ENCODE results near the gene PHYHIPL. TPM values are rescaled to one million over a fixed set of nuclear protein-coding genes. Genes with fewer than 3 reads are reported as not detected.

PHYHIPL gene
- total and polyA plus RNA-seq, 5 donors: 0.11 to 0.34 (median 0.27) TPM; not detected in 1

DNA sequence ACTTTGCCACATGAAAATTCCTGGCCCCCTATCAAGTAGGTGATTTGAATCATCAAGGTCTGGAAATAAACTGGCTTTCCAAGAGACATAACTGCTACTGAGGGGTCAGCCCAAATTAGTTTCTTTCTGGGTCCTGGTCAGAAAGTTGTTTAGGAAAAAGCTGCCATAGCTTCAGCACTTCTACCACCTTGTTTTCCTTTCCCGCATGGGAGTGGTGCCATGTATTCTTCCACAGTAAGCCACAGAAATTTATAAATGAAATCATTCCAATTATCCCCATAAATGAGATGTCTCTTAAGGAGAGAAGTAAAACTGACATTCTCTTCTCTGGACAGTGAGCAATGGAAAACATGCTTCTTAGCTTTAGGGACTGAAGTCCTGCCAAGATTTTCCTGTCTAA is 80.8 kb downstream of the PHYHIPL start:
- ATAC-seq (no peak), DNase-seq (no peak)
- Histone ChIP-seq H3K4me1 (ENCODE audit: control insufficient read depth, insufficient read depth, low read length) (no peaks in the 10 kb centered on the region), H3K9me3 (ENCODE audit: control insufficient read depth, low read length) (no peaks in the 10 kb centered on the region), H3K27me3 (ENCODE audit: control insufficient read depth, insufficient read depth) (no peaks in the 10 kb centered on the region), H3K4me3 (ENCODE audit: low read length) (no peak overlapping the region), H3K27ac (ENCODE audit: low read length) (no peak overlapping the region)
- WGBS: 95% methylated on average over 1 of the region's 1 CpG
- intact Hi-C loops (cut with DNase I): no loop called here

DNA sequence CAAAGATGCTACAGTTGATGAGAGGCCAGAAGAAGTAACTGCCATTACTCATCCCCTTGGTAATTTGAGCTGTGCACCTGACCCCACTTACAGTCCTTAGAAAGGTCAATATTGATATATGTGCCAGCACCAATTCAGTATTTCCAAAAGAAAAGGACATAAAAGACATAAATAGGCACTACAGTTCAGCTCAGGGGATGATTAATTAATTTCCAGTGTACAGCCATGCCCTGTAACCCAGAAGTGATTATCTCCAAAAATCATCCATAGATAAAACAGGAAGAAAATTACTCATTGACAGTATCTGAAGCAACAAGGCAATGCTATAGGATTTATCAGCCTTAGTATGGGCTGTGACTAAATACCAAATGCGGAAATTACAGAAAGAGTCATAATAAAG is 82.4 kb downstream of the PHYHIPL start:
- no peaks in the 10 kb centered on the region for H3K27me3 ChIP-seq (ENCODE audit: control insufficient read depth, insufficient read depth)

GRCh38 chr10:59265141-59265540 is 88.7 kb downstream of the PHYHIPL start:
- WGBS: 51% methylated on average over 5 of the region's 5 CpGs
- Histone ChIP-seq H3K4me3 (ENCODE audit: low read length) (no peak overlapping the region), H3K9me3 (ENCODE audit: control insufficient read depth, low read length) (no peaks in the 10 kb centered on the region), H3K27me3 (ENCODE audit: control insufficient read depth, insufficient read depth) (no peaks in the 10 kb centered on the region), H3K4me1 (ENCODE audit: control insufficient read depth, insufficient read depth, low read length) (no peaks in the 10 kb centered on the region), H3K27ac (ENCODE audit: low read length) (no peak overlapping the region)
- no peak for DNase-seq
- no peak for ATAC-seq
- intact Hi-C loops (cut with DNase I): loop anchor here in 1 of 4 donors (5.0 kb wide), 1 partner anchor 302 kb away; no protein-coding TSS in a partner anchor

More for the DNA sequence above, 82.4 kb downstream of the PHYHIPL start:
- Histone ChIP-seq H3K27ac (ENCODE audit: low read length) (no peak overlapping the region), H3K4me3 (ENCODE audit: low read length) (no peak overlapping the region), H3K4me1 (ENCODE audit: control insufficient read depth, insufficient read depth, low read length) (no peaks in the 10 kb centered on the region), H3K9me3 (ENCODE audit: control insufficient read depth, low read length) (no peaks in the 10 kb centered on the region)
- no peak for DNase-seq
- WGBS: 94% methylated on average over 1 of the region's 1 CpG
- intact Hi-C loops (cut with DNase I): no loop called here
- no peak for ATAC-seq

- intact Hi-C loops (cut with DNase I): loop anchor here in 1 of 4 donors (5.0 kb wide), 1 partner anchor 301 kb away; no protein-coding TSS in a partner anchor
- DNase-seq: no peak
- ATAC-seq: peak in 1 of 2 donors; percentile 14
- no peak overlapping the region for H3K27ac ChIP-seq (ENCODE audit: low read length)
- H3K4me3 ChIP-seq (ENCODE audit: low read length): no peak overlapping the region
- H3K9me3 ChIP-seq (ENCODE audit: control insufficient read depth, low read length): no peaks in the 10 kb centered on the region
- H3K4me1 ChIP-seq (ENCODE audit: control insufficient read depth, insufficient read depth, low read length): no peaks in the 10 kb centered on the region
- no peaks in the 10 kb centered on the region for H3K27me3 ChIP-seq (ENCODE audit: control insufficient read depth, insufficient read depth)
- WGBS: 32% methylated on average over 3 of the region's 3 CpGs
Observed at GRCh38 chr10:59266321-59266720, 89.9 kb downstream of the PHYHIPL start.

GRCh38 chr10:59268460-59268859 is 92.0 kb downstream of the PHYHIPL start:
- H3K27ac ChIP-seq (ENCODE audit: low read length): no peak overlapping the region
- 88% methylated on average over 7 of the region's 7 CpGs for WGBS
- ATAC-seq (no peak), DNase-seq (no peak)
- intact Hi-C loops (cut with DNase I): loop anchor here in 1 of 4 donors (5.0 kb wide), 1 partner anchor 299 kb away; no protein-coding TSS in a partner anchor
- no peaks in the 10 kb centered on the region for H3K4me1 ChIP-seq (ENCODE audit: control insufficient read depth, insufficient read depth, low read length)
- H3K4me3 ChIP-seq (ENCODE audit: low read length): no peak overlapping the region
- H3K9me3 ChIP-seq (ENCODE audit: control insufficient read depth, low read length): no peaks in the 10 kb centered on the region
- H3K27me3 ChIP-seq (ENCODE audit: control insufficient read depth, insufficient read depth): no peaks in the 10 kb centered on the region

DNA sequence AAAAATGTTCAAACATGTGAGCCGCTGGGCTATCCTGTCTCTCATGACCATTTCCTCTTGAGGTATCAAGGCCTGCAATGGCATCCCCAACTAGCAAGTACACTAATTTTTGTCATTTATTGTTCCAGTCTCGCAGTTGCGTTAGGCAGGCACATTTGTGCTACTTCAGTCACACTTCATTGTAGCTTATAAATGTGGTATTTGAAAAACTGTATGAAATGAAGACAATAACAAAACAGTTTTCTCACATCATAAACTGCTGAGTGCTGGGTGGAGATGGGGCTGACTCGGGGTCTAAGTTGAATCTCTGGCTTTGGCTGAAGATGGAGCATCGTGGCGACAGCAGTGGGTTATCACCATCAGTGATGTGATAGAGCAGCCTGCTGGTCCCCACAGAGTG is 93.2 kb downstream of the PHYHIPL start:
- DNase-seq: no peak
- Histone ChIP-seq H3K27me3 (ENCODE audit: control insufficient read depth, insufficient read depth) (no peaks in the 10 kb centered on the region), H3K27ac (ENCODE audit: low read length) (no peak overlapping the region), H3K9me3 (ENCODE audit: control insufficient read depth, low read length) (no peaks in the 10 kb centered on the region), H3K4me1 (ENCODE audit: control insufficient read depth, insufficient read depth, low read length) (no peaks in the 10 kb centered on the region), H3K4me3 (ENCODE audit: low read length) (no peak overlapping the region)
- intact Hi-C loops (cut with DNase I): loop anchor here in 1 of 4 donors (5.0 kb wide), 1 partner anchor 298 kb away; no protein-coding TSS in a partner anchor
- 94% methylated on average over 6 of the region's 6 CpGs for WGBS
- no peak for ATAC-seq

- DNase-seq: no peak
- Histone ChIP-seq H3K4me3 (ENCODE audit: low read length) (no peak overlapping the region), H3K4me1 (ENCODE audit: control insufficient read depth, insufficient read depth, low read length) (no peaks in the 10 kb centered on the region), H3K9me3 (ENCODE audit: control insufficient read depth, low read length) (no peaks in the 10 kb centered on the region), H3K27me3 (ENCODE audit: control insufficient read depth, insufficient read depth) (no peaks in the 10 kb centered on the region), H3K27ac (ENCODE audit: low read length) (no peak overlapping the region)
- no peak for ATAC-seq
- WGBS: 91% methylated on average over 3 of the region's 3 CpGs
- intact Hi-C loops (cut with DNase I): no loop called here
Observed at GRCh38 chr10:59270492-59270891, 94.0 kb downstream of the PHYHIPL start.

DNA sequence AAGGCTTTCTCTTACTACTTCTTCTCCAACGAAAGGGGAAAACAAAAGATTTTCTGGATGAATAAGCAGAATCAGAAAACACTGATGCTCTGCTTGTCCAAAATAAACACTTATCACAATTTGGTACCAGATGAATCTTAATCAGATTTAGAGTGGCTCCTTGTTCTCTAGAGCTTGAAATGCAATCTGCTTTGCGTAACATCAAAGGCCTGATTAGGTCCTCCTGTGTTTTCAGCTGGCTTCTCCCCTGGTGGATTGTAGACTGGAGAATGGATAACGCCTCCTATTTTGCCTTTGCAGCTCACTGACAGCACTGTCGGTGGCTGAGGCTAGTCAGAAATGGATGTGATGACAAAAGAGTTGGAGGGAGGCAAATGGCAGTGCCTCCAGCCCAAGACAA is 94.7 kb downstream of the PHYHIPL start:
- H3K27me3 ChIP-seq (ENCODE audit: control insufficient read depth, insufficient read depth): no peaks in the 10 kb centered on the region
- WGBS: 65% methylated on average over 4 of the region's 4 CpGs

GRCh38 chr10:59272061-59272460 is 95.6 kb downstream of the PHYHIPL start:
- intact Hi-C loops (cut with DNase I): no loop called here
- ATAC-seq (no peak), DNase-seq (no peak)
- Histone ChIP-seq H3K4me3 (ENCODE audit: low read length) (no peak overlapping the region), H3K4me1 (ENCODE audit: control insufficient read depth, insufficient read depth, low read length) (no peaks in the 10 kb centered on the region), H3K9me3 (ENCODE audit: control insufficient read depth, low read length) (no peaks in the 10 kb centered on the region), H3K27ac (ENCODE audit: low read length) (no peak overlapping the region), H3K27me3 (ENCODE audit: control insufficient read depth, insufficient read depth) (no peaks in the 10 kb centered on the region)

More for the DNA sequence above, 94.7 kb downstream of the PHYHIPL start:
- Histone ChIP-seq H3K27ac (ENCODE audit: low read length) (no peak overlapping the region), H3K4me1 (ENCODE audit: control insufficient read depth, insufficient read depth, low read length) (no peaks in the 10 kb centered on the region), H3K4me3 (ENCODE audit: low read length) (no peak overlapping the region), H3K9me3 (ENCODE audit: control insufficient read depth, low read length) (no peaks in the 10 kb centered on the region)
- DNase-seq (no peak), ATAC-seq (no peak)
- intact Hi-C loops (cut with DNase I): no loop called here

GRCh38 chr10:59273445-59273844 is 97.0 kb downstream of the PHYHIPL start:
- Histone ChIP-seq H3K4me1 (ENCODE audit: control insufficient read depth, insufficient read depth, low read length) (no peaks in the 10 kb centered on the region), H3K9me3 (ENCODE audit: control insufficient read depth, low read length) (no peaks in the 10 kb centered on the region), H3K27ac (ENCODE audit: low read length) (no peak overlapping the region), H3K27me3 (ENCODE audit: control insufficient read depth, insufficient read depth) (no peaks in the 10 kb centered on the region), H3K4me3 (ENCODE audit: low read length) (no peak overlapping the region)
- ATAC-seq: peak in 1 of 2 donors; percentile 43
- WGBS: 65% methylated on average over 1 of the region's 1 CpG
- no peak for DNase-seq
- intact Hi-C loops (cut with DNase I): no loop called here

DNA sequence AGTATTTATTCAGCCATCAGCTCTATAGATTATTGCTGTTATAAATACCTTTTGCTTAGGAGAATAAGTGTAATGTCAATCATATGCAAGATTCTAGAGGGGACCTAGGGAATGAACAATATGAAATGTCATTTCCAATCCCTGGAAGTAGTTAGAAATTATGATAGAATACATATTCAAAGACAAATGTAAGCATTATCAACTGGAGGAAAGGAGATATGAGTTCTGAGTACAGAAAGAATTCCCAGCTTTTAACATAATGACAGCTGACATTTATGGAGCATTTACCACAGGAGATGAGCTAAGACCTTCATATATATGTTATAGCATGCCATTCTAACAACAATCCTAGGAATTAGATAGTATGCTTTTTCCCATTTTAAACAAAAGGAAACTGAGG is 99.7 kb downstream of the PHYHIPL start:
- no peak overlapping the region for H3K4me3 ChIP-seq (ENCODE audit: low read length)
- ATAC-seq (no peak), DNase-seq (no peak)
- no peak overlapping the region for H3K27ac ChIP-seq (ENCODE audit: low read length)
- intact Hi-C loops (cut with DNase I): no loop called here
- H3K9me3 ChIP-seq (ENCODE audit: control insufficient read depth, low read length): no peaks in the 10 kb centered on the region
- no peaks in the 10 kb centered on the region for H3K4me1 ChIP-seq (ENCODE audit: control insufficient read depth, insufficient read depth, low read length)
- H3K27me3 ChIP-seq (ENCODE audit: control insufficient read depth, insufficient read depth): no peaks in the 10 kb centered on the region

DNA sequence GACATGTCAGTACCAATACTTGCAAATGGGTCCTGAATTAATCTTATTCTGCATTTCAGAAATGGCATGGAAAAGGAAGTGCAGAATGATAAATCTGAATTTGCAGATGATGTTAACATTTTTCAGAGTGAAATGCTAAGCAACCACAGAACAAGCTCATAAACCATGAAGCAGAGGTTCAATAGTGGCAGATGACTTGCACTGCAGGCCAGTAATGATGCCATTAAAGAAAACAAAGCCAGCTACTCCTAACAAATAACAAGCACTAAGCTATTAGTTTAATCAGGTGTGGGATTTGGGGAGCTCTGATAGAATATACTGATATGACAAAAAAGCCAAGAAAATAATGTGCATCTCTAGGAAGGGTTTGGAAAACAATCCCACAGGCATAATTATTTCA is 100.5 kb downstream of the PHYHIPL start:
- no peaks in the 10 kb centered on the region for H3K9me3 ChIP-seq (ENCODE audit: control insufficient read depth, low read length)
- ATAC-seq (no peak), DNase-seq (no peak)
- no peaks in the 10 kb centered on the region for H3K27me3 ChIP-seq (ENCODE audit: control insufficient read depth, insufficient read depth)
- H3K27ac ChIP-seq (ENCODE audit: low read length): no peak overlapping the region
- H3K4me1 ChIP-seq (ENCODE audit: control insufficient read depth, insufficient read depth, low read length): no peaks in the 10 kb centered on the region
- intact Hi-C loops (cut with DNase I): no loop called here
- no peak overlapping the region for H3K4me3 ChIP-seq (ENCODE audit: low read length)

Data from right cardiac atrium (tissue), 5 donors.